Stimulated activated CD8-positive, alpha-beta memory T cell treated with anti-CD3 and anti-CD28 coated beads, Interleukin-4, amount 100 ng/mL, for 4 hours (primary cell): ENCODE data around the gene TMEM54.

ENCODE experiments used
- DNase-seq, 2 donors: peaks; one replicate each; pipeline ENCODE4 v3.0.0-alpha.2; 2020; ENCODE audit warnings: low read depth in 2 of 2, low spot score in 1 of 2

Gene TMEM54, protein sequence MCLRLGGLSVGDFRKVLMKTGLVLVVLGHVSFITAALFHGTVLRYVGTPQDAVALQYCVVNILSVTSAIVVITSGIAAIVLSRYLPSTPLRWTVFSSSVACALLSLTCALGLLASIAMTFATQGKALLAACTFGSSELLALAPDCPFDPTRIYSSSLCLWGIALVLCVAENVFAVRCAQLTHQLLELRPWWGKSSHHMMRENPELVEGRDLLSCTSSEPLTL

DNA sequence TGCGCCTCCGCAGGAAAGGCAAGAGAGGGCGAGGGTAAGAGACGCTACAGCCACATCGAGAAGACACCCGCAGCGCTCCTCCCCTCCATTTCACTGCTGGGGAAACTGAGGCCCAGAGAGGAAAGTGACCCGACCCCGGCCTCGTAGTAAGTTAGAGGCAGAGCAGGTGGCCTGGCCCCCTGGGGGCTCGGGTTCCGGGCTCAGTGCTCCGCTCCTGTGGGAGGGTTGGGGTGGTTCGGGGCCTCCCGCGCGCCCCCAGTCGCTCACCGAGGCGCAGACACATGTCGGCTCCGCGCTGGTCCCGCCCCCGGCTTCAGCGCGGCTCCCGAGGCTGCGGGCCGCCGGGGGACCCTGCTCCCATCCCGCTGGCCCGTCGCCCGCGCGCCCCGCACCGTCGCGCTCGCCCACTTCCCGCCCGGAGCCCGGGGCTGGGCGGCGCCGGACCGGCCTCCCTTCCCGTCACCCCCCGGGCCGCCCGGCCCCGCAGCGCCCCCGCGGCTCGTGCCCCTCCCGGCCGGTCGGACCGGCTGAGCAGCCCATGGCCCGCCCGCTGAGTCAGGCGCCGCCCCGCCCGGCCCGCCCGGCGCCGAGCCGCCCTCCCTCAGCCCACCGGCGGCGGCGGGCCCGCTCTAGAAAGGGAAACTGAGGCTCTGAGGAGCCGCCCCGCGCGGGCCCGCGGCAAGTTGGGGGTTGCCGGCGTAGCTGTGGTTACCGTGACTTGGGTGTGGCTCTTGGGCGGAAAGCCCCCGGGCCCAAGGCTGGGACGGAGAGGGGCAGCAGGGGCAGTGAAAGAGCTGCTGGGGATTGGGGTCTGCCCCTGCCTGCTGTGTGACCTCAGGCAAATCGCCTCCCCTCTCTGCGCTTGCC is at the start of gene TMEM54:
TMEM54 (minus strand) TSS at position 434 of the 867 bp plus-strand sequence; CDS start at position 283, 151 bp downstream.
- no peak for DNase-seq

DNA sequence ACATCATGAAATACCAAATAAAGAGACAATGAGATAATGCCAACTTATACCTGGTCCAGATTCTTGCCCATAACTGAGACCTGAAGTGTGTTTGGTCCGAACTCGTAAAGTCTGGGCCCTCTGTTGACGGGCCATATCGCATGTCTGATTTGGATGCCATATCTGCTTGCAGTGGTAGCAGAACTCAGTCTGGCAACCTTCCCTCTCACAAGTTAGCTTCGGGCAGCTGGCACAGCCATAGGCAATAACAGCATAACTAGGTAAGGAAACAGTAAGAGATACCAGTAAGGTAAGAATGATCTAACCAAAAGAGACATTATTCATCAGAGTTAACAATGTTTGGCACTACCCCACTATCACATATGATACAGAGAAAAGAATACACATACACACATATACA is 48.3 kb upstream of the TMEM54 start:
- DNase-seq, result no peak

DNA sequence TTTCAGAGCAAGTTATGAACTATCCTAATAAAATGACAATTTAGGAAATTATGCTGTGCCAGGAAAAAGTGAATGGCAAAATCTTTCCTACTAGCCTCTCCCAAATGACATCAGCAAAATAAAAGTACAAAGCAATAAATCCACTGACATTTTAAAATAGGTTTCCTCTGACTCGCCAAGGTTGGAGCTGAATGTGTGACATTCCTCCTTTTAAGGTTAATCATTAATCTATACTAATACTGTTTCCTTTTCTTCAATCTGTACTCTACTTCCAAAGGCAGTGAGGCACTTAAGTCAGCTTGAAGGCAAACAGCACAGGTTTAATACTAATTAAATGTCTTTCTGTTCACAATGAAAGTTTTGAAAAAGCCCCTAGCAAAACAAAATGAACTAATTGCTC is 47.7 kb upstream of the TMEM54 start:
- no peak for DNase-seq

DNA sequence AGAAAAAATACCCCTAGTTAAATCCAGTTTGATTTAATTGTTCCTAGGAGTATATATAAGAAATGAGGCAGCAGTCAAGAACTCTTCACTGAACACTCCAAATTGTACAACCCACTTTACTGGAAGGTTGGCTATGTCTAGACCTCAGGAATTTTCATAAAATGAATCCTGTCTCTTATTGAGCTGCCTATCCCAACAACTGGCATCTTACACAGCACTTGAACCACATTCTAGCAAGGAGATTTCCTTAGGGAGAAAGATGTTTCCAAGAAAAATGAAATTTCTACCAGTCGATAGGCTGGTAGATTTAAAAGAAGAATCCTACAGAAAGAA is 47.2 kb upstream of the TMEM54 start:
- no peak for DNase-seq

DNA sequence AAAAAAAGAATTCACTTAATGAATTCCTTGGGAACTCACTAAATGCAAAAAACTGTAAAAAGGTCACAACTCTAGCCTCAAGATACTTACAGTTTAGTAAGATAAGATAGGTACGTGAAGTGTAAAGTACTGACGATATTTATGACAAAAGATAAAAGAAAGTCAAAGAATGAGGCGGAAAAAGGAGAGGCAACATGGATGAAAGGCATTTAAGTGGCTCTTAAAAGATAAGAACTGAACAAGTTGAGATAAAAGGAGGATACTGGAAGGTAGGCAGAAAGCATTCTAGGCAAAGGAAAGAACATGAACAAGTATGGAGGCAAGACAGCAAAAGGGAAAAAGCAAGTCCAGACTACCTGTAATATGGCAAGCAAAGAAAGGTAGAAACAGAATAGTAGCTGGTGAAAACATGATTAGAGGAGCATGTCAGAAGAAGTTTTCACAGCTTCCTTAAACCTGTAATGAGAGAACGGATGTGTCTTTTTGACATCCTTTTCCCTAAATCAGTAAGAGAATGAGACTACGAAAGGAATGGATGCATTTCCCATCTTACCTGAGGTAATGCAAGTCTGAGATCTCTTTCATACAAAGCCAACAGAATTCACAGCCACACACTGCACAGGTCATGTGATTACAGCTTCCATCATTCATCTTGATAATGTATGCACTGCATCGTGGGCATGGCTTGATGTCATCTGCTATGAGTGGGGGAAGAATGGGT is 46.6 kb upstream of the TMEM54 start:
- DNase-seq, result no peak

DNA sequence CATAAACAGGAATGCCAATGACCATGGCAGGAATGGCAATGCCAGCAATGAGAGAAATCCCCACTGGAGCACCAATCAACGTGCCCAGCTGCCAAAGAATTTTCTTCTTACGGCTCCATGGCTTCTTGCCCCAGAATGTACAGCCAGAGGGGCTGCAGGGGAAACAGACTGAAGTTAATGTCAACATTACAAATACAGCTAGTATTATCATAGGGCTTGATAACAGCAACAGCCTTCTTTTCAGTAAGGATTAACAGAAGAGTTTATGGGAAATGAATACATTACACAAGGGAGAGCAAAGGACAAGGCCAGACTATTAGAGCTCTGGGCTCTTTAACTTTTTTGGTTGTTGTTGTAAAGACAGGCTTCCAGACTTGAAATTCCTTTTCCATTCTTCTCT is 45.2 kb upstream of the TMEM54 start:
- DNase-seq, result no peak

DNA sequence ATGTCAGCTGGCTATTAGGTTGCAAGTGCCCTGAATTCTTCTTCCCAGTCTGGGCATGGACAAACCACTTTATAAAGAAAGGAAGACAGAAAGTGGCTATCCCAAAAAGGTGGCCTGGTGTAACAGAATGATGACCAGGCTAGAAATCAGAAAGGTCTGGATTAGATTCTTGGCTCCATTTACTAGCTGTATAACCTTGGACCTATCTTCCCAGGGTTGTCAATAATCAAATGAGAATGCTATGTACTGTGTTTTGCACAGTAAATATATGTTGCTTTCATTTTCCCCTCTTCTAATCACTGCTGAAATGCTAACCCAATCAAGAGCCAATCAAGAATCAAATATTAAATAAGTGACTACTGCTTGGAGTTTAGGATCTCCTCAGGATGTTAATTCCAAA is 43.0 kb upstream of the TMEM54 start:
- no peak for DNase-seq

DNA sequence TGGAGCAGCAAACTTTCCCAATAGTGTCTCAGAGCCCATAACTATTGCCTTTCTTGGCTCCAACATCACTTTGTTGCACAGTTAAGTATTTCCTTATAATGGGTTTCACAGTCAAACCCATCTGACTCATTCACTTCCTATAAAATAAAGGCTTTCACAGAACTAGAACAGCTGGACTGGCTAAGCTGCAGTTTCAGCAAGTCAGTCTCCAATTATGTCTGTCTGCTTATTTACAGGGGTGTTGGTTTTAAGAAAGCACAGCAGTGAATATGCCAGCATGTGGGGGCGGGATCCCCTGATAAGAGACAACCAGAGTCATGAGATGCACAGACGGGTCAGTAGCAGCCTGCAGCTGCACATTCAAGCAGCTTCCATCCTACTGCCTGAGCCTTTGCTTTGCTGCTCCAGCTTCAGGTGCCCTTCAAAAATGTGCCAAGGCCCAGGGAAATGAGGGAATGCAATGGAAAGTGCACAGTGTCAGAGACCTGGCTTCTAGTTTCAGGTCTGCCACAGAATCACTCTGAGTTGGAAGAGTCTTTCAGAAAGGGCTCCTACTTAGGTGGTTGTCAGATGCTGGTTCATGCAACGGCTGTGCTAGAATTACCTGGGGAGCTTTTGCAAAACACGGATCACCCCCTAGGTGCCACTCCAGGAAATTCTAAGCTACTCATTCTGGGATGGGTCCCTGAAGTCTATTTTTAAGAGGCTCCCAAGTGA is 38.6 kb upstream of the TMEM54 start:
- DNase-seq, result no peak

DNA sequence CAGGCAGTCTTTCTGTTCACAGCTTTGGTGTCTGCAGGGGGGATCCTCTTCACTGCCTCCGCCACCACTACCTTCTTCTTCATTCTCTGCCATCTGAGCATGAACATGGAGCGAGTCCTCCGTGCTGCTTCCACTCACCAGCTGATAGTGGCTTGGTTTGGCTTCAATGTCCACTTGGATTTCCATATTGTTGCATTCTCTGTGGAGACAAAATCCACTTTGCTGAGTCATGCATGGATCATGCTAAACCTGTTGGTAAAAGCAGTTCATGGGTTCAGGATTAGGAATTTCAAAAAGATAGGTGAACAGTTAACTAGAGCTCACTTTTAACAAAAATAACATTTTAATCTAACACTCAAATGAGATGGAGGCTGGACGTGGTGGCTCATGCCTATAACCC is 35.9 kb upstream of the TMEM54 start:
- DNase-seq, result no peak

DNA sequence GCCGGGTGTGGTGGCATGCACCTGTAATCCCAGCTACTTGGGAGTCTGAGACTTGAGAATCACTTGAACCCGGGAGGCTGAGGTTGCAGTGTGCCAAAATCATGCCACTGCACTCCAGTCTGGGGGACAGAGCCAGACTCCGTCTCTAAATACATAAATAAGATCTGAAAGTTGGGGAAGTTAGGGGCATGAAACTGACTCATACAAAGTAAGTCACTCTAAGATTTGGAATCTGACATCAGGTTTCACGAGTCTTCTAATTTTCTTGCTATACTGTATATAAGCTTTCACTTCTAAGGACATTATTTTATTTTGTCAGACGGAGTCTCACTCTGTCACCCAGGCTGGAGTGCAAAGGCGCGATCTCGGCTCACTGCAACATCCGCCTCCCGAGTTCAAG is 33.3 kb upstream of the TMEM54 start:
- no peak for DNase-seq

DNA sequence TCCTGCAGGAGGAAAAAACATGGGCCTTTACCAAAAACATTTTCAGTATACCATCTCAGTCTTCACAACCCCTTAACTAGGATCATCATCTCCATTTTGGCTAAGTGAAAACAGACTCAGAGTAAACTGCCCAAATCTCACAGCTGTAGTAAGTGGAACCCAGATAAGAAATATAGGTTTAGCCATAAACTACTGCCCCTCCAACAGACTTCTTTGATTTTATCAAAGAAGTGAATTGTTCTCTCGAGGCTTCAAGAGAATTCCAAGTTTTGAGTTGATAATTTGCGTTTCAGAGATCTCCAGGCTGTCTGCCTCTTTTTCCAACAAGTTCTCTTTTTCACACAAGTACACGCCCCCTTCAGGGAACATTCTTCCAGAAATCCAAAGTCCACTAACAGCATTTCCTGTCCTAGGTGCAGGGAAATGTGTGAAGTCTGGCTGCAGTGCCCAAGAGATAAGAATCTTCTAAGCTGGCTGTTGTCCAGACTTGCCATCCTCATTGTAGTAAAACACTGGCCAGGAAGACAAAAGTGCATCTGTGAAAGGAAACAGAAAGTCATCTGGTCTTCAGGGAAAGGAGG is 32.6 kb upstream of the TMEM54 start:
- no peak for DNase-seq

DNA sequence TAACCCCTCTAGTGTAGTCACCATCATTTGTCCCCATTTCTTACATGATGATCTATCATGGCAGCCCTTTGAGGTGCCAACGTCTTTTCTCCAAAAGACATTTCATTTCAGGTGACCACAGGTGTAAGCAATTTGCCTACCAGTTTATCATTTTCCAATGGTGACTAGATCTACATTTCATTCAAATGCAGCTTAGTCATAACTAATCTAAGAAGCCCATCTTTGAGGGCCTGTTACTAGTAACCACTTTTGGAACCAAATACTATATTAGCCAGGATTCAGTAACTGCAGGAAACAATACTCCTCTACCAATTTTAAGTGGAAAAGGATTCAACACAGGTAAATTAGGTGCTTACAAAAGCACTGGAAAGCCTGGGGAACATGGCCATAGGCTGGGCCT is 30.6 kb upstream of the TMEM54 start:
- no peak for DNase-seq

DNA sequence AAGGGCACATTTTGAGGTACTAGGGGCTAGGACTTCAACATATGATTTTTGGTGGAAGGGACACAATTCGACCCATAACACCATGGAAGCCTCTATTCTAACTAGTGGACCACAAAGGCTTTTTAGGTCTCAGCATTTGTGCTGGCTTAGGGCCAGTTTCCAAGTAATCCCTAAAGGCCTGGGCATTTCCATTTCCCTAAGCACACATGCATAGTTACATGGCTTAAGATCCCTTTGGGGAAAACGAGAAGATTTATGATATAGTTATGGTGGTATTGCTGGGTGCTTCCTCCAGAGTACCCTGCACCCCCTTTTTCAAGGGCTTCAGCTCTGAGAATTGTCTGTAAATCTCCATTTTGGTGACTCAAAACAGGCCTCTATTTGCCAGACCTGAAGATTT is 28.2 kb upstream of the TMEM54 start:
- no peak for DNase-seq

DNA sequence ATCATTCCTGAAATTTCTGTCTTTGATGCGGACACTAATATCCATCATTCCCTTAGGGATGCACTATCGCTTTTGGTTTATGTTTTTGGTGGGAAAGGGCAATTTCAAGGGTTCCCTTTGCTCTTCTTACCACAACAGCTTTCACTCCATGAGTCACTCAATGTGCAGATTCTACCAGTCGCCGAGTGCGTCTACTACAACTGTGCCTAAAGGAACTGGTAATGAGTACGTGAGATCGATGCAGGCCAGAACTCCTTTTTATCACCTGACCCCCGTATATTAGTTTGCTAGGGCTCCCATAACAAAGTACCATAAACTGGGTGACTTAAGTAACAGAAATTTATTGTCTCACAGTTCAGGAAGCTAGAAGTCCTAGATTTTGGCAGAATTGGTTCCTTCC is 27.5 kb upstream of the TMEM54 start:
- DNase-seq, result no peak

DNA sequence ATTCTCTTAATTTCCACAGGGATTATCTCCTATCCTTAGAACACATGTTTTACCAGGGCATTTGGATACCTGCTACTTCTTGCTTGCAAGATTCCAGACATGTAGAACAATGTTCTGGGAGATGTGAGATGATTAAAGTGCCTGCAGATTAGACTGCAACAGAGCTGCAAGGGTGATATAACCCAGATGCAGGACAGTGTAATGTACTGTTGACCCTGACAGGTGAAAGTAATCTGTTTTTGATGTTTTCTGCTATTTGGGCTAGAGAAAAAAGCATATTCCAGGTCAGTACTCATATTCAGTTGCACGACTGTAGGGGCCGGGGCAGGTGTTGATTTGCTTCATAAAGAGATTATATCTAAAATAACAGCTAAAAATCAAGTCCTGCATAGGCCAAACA is 27.1 kb upstream of the TMEM54 start:
- no peak for DNase-seq

DNA sequence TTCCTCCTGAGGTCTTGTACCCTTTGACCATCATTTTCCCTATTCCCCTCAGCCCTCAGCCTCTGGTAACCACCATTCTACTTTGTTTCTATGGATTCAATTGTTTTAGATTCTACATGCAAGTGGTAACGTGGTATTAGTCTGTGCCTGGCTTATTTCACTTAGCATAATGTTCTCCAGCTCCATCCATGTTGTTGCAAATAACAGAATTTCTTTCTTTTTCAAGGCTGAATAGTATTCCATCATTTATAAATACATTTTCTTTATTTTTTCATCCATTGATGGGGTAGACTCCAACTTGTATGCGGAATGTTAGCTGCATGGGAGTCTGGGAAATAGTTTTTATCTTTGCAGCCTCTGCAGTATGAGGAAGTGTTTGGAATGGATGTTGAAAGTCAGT is 26.3 kb upstream of the TMEM54 start:
- DNase-seq, result no peak

DNA sequence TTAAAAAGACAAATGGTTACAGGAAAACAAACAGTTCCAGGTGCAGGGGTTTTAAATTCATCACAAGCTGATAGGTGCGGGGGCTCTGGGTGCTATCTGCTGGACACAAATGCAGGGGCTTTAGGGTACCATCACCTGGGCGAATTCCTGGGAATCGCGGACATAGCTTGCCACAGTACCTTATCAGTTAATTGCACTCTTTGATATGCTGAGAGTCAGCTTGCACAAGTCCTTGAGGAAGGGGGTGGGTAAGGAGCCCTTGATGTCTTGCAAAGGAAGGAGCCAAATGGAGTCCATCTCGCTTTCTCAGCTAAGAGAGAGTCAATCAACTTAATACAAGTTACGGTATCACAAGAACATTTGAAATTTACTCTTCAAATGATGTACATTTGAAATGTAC is 25.4 kb upstream of the TMEM54 start:
- no peak for DNase-seq

DNA sequence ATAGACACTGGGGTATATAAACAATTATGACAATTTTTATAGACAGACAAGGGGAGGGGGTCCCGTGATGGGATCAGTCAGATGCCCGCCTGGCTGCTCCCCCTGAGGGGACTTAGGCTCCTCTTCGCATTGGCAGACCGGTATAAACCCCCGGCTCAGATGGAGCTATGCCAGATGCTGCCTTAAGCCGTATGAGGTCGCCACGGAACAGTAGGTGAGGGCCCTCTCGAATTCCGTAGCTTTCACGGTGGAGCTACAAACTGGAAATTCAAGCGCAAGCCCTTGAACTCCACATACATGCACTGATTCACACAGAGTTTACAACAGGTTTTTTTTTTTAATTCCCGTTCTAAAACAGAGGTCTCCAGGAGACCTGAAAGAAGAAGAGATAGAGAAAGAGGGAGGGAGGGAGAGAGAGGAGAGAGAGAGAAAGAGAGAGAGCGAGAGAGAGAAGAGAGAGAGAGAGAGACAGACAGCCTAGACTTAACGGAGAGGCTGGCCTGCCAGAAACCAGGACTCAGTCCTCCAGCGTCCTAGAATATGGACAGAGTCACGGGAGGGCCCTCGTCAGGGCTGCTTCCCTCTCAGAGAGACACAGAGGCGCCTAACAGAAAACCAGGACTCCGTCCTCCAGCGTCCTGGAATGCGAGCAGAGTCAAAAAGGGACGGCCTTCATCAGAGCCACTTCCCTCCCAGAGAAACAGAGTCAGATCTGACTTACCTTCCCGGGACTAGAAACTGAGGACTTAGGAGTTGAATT is 24.4 kb upstream of the TMEM54 start:
- DNase-seq, result no peak

DNA sequence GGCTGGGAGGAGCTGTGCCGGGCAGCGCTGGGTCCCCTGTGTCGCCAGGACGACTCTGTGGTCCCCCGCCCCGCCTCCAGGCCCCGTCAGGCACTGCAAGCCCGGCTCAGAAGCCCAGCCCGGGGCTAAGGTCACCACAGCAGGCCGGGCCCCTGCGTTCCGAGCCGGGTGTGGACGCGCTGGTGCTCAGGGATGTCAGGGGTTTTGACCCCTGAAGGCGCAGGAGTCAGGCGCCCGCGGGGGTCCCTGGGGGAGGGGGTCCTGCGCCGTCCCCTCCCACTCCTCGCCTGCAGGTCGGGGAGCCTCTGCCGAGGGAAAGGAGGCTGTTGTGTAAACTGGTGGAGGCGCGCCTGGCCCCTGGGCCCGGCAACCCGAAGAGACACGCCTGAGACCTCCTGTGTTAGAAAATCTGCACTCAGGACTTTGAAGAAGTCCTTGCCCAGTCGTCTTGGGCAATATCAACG is 23.7 kb upstream of the TMEM54 start:
- no peak for DNase-seq

DNA sequence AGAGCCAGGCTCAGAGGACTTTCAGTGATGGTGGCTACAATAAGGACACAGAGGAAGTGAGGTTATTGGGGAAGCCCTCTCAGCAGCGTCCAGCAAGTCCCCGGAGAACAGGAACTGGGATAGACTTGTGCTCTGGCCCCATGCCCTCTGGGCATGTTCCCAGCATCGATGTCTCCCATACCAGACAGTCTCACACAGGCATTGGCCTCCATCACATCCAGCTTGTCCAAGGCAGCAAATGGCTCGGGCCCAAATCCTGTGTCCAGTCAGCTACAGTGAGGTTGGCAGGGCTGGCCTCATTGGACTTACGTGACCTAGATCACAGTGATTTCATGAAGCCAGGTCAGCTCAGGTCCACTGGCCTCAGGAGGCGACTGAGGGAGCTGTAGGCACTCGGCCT is 19.6 kb upstream of the TMEM54 start:
- no peak for DNase-seq
